HK-2 (cell line): ENCODE data around the gene NXPH3.
"Not testable (repeated sequence)": the region's sequence is repeated elsewhere in the genome, so short reads cannot be mapped to it uniquely, and the experiment has no call there.

ENCODE experiments used
- DNase-seq: peaks from one replicate; pipeline ENCODE4 v3.0.0-alpha.2; 2018; ENCODE audit not compliant: unreplicated experiment

The NXPH3 gene

DNA sequence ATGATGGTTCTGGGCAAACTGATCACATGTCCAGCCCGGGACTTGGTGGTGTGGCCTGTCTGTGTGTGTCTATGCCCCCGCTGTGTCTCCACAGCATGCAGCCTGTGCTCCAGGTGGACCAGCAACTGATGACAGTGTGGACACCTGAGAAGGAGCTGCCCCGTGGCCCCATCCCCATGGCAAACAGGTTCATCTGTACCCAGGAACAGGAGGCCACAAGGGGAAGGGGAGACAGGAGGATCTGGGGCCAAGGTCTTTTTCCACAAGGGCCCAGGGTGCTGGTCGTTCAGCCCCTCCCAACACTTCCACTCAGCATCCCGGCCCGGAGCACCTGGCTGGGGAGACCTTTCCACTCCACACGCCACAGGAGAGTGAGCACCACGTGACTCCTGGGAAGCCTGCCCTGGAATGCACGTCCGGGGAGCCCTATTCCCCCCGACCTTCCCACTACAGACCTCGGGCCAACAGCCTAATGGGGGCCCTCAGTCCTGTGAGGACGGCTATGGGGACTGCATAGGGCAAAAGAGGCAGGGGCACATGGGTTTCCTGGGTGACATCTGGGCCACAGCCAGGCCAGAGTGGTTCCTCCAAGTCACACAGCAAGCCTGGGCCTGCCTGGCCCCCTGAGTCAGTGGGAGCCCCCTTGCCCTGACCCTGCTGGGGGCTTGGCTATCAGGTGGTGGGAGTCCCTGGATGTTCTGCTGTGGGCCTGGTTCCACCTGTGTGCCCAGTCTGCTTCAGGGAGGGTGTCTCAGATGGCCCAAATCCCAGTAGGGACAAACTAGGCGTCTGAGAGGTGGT is 20.8 kb upstream of the NXPH3 start:
- no peak for DNase-seq

DNA sequence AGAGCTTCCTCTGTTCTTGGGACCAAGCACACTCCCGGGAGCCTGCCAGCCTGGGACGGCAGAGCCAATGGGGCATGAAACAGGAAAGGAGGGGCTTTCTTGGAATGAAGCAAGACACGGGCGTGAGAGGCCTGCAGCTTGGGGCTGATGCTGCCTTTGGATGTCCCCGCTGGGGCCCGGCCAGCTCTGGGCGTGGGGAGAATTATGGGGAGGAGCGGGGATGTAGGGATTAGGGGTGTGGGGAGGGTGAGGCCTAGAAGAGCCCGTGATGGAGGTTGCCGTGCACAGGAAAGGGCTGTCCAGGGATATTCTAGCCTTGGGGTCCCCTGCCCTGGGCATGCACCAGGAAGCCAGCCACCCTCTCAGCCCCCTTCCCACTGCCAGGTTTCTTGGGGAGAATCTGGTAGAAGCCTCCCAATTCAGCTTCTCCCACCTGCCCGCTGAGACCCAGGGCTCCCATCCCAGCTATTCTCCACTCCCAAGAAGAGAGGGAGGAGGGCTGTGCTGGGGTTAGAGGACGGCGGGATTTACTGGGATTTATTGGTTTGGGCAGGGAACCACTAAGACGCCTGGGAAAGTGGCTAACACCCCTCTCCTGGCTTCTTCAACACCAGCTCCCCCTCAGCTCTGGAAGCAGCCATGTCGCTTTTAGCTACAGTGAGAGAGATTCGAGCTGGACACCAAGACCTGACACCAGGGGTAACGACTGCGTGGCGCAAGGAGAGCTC is 20.0 kb upstream of the NXPH3 start:
- DNase-seq = no peak

DNA sequence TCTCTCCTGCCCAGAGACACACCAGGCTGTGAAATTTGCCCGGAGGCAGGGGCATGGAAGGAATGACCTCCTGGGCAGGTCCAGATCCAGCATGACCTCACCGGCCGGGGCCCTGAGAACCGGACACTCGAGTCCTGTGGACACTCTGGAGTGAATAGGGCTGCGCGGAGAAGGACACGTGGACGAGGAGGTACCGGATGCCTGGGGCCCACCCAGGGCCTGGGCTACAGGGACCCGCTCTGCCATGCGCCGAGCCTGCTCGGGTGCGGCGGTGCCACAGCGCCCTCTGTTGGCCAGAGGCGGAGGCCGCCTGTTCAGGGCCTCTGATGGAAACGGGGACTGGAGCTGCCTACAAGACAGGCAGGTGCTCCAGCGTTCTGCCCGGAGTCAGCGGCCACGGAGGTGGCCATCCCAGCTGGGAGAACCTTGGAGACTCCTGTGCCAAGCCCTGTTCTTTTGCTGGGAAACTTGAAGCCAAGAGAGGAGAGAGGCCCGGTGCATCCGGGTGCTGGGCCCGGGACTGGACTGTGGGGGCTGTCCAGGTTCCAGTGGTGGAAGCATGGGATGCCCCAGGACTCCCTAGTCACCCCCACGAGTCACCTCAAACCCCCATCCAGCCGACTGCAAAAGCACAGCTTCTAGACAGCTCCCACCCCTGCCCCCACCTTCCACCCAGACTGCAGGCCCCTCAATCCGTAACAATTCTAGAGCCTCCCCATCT is 19.3 kb upstream of the NXPH3 start:
- DNase-seq = peak; percentile 88

DNA sequence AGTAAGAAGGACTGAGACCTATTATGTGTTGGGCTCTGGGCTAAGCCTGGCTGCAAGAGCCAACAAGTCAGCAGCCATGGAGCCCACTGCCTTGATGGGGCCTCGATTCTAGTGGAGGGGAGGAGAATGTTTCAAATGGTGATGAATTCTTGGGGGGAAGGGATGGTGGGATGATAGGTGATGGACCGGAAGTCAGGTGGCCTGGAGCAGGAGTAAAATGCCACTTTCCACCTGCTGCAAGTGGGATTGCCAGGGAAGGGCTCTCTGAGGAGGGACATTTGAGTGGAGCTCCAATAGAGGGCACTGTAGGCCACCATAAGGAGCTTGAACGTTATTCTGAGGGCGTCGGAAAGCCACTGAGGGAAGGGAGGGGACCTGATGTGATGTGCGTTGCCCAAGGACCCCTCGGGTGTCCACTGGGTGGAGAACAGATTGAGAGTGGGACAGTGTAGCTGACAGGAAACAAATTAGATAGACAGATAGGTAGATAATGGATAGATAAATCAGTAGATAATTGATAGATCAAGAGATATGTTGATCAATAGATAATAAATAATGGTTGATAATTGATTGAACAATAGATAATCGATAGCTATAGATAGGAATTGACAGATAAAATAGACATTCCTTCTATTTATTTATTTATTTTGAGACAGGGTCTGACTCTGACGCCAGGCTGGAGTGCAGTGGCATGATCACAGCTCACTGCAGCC is 18.2 kb upstream of the NXPH3 start:
- DNase-seq = no peak

DNA sequence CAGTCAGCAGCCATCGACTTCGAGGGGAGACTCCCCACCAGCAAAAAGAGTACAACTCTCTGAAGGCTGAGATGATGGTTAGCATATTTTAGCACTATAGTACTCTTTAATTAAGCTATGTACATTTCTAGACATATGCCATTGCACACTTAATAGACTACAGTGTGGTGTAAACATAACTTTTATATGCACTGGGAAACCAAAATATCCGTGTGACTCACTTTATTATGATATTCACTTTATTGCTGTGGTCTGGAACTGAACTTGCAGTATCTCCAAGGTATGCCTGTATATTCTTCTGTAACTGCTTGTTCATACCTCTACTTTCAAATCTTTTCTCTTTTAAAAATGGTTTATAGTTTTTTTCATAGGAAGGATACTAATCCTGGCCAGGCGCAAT is 11.0 kb upstream of the NXPH3 start:
- DNase-seq = no peak

DNA sequence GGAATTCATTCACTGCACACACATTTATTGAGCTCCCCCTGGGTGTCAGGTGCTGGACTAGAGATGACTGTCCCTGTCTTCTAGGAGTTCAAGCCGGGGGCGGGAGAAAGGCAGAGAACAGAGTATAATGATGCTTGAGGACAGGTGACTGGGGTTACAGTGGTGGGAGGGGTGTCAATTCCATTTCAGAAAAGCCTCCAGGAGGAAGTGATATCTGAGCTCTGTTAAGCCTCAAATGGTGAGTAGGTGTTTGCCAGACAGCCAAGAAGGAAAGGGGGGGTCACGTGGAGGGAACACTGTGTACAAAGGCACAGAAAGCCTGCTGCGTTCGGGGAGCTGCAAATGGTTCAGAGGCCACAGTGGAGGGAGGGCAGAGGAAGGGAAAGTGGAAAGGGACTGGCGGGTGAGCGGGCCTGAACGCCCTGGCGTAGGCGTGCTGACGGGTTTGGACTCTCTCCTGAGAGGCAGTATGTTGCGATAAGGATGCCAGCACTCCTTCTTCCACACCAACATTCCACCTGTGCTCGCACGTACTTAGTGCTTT is 9.7 kb upstream of the NXPH3 start:
- no peak for DNase-seq

DNA sequence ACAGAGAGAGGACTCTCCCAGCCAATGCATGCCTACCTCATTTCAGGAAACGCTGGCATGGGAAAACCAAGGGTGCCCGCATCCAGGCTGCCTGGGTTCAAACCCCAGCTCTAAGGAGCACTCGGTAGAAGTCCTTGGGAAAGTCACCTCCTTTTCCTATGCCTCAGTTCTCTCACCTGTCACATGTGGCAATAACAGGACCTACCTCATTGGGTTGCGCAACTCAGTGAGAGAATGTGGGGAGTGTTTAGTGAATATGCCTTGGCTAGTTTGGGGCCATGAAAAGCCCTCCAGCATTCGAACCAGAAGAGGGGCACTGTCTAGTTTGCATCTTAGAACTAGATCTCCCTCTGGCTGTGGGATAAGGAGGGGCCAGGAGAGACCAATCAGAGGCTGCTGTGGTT is 9.0 kb upstream of the NXPH3 start:
- no peak for DNase-seq

DNA sequence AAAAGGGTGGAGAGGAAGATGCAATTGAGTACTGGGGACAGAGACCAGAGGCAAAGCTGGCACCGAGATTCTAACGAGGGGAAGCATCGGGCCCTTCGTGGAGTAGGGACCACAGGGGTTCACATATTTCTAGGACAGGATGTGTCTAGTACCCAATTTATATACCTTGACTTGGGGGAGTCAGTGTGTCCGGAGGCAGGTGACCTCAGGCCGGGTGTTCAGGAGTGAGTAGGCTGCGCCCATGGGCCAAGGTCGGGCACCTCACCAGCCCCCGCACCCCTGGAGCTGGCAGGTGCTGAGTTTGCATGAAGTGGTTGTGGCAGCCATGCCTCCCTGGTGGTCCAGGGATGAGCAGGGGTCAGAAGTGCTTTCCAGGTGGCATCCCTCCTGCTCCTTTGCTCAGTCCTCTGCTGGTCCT is 8.6 kb upstream of the NXPH3 start:
- no peak for DNase-seq

DNA sequence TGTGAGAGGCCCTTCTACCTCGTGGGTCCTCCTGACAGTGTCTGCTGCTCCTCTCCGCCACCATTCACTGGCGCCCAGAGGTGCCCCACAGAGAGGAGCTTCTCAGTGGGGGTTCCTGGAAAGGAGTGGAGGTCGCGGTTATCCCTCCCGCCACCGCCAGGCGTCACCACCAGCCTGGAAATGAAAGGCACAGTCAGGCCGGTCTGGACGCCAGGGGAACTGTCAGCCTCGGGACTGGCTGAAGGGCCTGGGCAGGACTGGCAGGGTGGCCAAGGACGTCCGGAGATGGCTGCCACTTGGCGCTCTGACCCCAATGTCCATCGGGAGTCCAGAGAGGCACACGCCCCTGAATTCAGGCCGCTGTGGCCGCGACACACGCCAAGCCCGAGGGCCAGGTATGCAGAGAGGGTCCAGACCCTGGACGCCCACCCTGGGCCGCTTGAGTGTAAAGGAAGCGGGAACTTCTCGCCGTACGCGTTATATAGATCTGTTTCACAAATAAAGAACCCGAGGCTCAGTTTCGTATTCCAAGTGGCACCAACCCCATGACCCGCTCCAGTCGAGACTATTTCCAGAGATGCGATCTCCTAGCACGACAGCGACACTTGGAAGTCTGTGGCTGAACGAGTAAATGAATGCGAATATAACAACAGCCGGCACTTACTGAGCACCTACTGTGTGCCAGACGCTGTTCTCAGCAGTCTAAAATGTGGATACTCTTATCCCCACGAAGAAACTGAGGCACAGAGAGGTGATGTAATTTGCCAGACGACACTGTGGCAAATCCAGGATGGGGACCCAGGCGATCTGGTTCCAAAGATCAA is 7.6 kb upstream of the NXPH3 start:
- DNase-seq = peak; percentile 90

DNA sequence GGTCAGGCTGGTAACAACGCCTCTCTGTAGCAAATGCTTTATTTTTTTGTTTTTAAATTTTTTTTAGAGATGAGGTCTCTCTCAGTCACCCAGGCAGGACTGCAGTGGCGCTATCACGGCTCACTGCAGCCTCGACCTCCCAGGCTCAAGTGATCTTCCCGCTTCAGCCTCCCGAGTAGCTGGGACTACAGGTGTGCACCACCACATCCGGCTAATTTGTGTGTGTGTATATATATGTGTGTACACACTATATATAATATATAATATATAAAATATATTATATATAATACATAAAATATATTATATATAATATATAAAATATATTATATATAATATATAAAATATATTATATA is 7.0 kb upstream of the NXPH3 start:
- DNase-seq = not testable (repeated sequence)

DNA sequence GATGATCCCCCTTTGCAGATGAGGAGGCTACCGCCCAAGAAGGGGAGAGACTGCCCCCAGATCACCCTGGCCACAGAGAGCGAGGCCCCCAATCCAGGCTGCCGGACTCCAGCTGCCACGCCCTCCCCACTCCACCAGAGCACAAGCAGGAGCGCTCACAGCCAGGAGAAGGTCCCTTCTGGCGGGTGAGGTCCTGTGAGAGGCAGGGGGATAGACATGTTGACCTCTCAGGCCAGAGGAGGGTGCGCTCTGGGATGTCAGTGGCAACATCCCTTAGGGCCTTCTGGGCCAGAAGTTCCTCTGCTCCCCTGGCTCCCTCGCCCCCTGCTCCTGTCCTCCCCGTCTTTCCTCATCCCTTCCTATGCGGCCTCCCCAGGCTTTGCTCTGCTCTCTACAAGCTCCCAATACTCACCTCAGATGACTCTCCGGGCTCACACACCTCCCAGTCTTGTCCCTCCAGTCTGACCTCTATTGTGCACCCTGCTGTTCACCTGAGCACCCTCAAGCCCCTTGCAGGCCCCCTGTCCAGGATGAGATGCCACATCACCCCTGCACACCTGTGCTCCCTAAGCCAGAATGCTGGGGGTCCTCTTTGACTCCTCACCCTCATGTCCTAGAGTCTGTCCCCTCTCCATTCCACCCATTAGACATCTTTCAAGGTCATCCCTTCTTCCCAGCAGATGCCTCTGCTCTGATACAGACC is 5.0 kb upstream of the NXPH3 start:
- DNase-seq = no peak

DNA sequence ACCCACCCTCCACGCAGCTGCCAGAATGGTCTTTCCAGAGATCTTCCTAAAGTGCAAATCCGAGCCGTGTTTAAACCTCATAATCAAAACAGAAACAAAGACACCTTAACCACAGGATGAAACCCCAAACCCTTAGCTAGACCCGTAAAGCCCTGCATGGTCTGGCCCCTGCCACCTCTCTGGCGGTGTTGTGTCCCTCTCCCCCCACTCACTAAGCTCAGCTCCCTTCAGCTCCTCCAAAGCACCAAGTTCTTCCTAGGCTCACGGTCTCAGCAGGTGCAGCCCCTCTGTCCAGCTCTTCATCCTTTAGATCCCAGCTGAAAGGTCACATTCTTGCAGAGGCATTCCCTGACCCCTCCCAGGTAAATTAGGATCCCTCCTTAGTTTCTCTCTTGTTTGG is 4.4 kb upstream of the NXPH3 start:
- no peak for DNase-seq

DNA sequence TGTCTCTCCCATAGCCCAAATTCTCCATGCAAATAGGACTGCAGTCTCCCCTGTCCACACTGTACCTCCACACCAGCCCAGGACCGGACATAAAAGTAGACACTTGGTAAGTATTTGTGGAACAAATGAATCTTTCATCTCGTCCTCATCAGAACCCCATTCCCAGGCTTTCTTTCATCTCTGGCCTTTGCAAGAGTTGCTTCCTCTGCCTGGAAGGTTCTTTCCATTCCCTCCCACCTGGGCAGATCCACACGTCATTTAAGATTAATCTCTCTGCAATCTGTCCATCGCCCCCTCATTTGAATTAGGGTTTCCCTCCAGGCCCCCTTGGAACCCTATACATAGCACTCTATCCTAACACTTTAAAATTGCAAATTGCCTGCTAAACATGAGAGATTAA is 3.9 kb upstream of the NXPH3 start:
- DNase-seq = no peak

DNA sequence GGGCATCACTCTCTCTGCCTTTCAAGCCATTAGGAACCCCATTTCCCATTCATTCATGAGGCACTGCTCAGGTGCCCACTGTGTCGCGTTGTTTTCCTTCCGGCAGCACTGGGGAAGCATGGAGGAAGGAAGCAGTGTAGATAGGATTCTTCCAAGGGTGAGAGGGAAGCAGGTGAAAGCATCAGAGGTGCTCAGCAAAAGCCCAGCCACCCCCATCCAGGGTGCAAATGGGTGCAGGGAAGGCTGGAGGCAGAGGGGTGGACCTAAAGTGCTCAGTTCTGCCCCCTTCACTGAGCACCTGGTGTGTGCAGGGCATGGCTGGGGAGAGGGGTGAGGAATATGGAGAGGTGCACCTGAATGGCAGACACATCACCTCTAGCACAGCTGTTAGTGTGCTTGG is 3.4 kb upstream of the NXPH3 start:
- no peak for DNase-seq

DNA sequence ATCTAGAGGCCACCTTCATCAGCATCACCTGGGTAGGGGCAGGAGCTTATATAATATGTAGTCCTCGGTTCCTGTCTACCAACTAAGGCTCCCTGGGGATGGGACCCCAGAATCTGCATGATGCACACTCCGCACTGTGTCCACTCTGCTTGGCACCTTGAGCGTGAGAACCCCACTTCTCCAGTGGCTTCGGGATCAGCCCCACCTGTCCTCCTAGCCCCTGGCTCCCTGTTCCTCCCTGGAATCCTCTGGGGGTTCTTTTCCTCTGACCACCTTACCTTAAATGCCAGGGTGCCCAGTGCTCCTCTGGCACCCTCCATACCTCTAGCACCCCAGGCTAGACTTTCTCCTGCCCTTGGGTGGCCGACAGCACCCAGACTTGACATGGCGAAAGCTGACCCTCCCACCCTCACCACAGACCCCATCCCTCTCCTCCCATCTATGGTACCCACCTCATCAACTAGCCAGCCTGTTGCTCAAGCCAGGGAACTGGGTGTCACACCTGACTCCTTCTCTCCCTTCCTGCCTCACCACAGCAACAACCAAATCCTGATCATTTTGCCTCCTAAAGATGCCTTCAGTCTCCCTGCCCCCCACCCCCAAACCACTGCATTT is 2.8 kb upstream of the NXPH3 start:
- no peak for DNase-seq

DNA sequence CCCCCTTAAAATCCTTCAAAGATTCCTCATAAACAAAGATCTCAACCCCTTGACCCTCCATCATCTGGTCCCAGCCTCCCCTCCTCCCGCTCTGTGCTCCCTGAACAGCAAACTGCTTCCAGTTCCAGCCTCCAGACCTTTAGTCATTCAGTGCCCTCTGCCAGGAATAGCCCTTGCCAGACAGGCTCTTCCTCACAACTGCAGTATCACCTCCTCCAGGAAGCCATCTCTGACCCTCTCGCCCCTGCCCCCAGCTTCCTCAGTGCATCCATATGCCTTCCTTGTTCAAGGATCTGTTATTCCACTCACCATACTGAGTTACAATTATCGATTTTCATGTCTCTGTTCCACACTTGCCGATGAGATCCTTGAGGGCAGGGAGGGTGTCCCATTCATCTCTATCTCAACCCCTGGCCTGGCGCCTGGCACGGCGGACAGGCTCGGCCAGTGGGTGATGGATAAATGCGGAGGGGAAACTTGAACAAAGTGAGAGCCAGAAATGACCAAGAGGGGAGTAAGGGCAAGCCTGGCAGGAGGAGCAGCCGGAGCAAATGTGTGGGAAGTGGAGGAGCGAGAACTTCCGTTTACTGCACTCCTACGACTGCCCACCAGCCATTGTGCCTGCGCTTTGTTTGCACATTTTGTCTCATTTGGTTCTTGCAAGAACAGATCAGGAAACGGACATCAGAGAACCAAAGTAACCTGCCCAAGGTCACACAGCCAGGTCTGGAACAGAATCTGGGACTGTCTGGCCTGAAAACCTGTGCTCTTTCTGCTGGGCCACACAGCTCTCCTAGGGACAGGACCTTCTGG is 2.0 kb upstream of the NXPH3 start:
- DNase-seq = no peak

DNA sequence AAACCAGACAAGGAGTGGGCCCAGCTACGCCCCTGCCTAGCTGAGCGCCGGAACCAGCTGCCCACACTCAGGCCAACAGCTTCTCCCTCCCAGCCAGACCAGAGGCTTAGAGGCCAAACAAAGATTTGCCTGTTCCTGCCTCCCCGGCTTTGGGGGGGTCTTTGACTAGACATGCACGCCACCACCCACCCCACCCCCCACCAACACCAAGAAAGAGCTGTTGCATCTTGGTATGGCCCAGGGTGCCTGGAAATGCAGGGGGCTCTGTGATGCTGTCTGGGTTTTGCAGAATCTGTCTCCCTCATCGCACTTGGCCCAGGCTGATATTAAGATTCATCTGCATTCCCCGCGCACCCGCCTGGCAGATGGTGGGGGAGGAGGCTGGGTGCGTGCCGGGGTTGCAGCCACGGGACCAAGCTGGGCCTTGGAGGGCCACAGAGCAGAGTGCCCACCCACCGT is 1.3 kb upstream of the NXPH3 start:
- no peak for DNase-seq

DNA sequence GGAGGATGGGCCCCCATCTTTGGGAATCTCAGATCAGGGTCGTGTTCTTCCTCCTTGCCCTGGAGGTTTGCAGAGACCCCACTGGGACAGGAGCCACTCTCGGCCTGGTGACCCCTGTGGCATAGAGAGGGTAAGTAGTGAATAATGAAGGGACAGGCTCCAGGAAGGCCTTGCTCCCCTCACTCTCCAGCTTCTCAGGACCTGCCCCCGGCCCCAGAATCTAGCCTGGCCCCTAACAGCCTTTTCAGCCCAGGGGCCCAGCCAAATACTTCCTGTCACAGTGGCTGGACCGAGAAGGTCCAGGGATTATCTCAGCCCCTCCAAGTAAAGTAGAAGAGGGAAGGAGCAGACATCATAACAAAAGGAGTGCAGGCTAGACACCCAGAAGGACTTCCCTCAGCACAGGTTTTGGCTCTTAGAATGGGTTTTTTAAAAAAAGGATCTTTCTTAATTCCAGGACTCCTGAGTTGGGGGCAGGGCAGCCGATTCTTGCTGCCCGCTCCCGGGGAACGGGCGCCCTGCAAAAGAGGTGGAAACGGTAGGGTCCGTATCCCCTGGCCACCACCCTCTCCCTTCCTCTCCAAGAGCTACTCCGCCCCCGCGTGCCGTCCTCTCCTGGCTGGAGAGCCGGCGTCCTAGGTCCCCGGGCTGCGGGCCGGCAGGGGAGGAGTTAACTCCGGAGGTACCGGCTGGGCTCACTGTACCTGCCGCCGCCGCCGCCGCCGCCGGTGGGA is 559 bp upstream of the NXPH3 start:
- DNase-seq = no peak
